ENCODE data around the gene IL1R2. TPM values are rescaled to one million over a fixed set of nuclear protein-coding genes. Genes with fewer than 3 reads are reported as not detected.
A peak's percentile ranks its signal among the peaks of the same experiment; 100 is the strongest.

Gene IL1R2
- total and polyA plus RNA-seq, 2 of the 13 experiments (the other 11 are each of a cell fraction or from before 2014, with no cell fraction given) = 3.6 to 7.3 TPM

GRCh38 chr2:102065675-102066252 is 74.0 kb downstream of the IL1R2 start (continued):
- no peak for TF ChIP-seq ZBTB10 (CRISPR knock-in tag; IDR thresholded peaks at IDR 0.05; ENCODE audit: borderline replicate concordance)
- peak in 1 of 2 experiments; percentile 88; a peak in 2 of 4 replicates for TF ChIP-seq EP300 (IDR thresholded peaks at IDR 0.05; ENCODE audit: low read depth in 2 of 2, low read length in 2 of 2)
- TF ChIP-seq EP300 (CRISPR knock-in tag; IDR thresholded peaks at IDR 0.05; ENCODE audit: borderline replicate concordance) = peak; percentile 86
- TF ChIP-seq RFXAP (CRISPR knock-in tag; IDR thresholded peaks at IDR 0.05; ENCODE audit: borderline replicate concordance) = no peak
- no peak for TF ChIP-seq GTF2F1 (IDR thresholded peaks at IDR 0.05; ENCODE audit: low read length)
- TF ChIP-seq KLF11 (CRISPR knock-in tag; IDR thresholded peaks at IDR 0.05) = no peak
- peak; percentile 81; the same call in 1 of the 2 replicates for TF ChIP-seq KDM3A (CRISPR knock-in tag; IDR thresholded peaks at IDR 0.05; ENCODE audit: low read depth)
- TF ChIP-seq HNRNPUL1 (IDR thresholded peaks at IDR 0.05; ENCODE audit: low read depth, low read length) = no peak
- TF ChIP-seq ZBTB46 (CRISPR knock-in tag; IDR thresholded peaks at IDR 0.05; ENCODE audit: borderline replicate concordance) = no peak
- no peak for TF ChIP-seq HMGA1 (CRISPR knock-in tag; conservative IDR thresholded peaks at IDR 0.05)
- TF ChIP-seq SP1 (IDR thresholded peaks at IDR 0.05) = no peak
- TF ChIP-seq SP1 (CRISPR knock-in tag; IDR thresholded peaks at IDR 0.05) = 0 out of 2 replicates have a peak, but pooled peaks have one; percentile 9
- peak; percentile 51; the same call in 1 of the 2 replicates for TF ChIP-seq ZNF609 (CRISPR knock-in tag; IDR thresholded peaks at IDR 0.05; ENCODE audit: borderline replicate concordance)
- no peak for TF ChIP-seq DBP (CRISPR knock-in tag; IDR thresholded peaks at IDR 0.05; ENCODE audit: not compliant biosample characterization)
- TF ChIP-seq ZMAT3 (CRISPR knock-in tag; conservative IDR thresholded peaks at IDR 0.05) = 0 out of 2 replicates have a peak, but pooled peaks have one; percentile 46
- no peak for TF ChIP-seq SIX4 (CRISPR knock-in tag; IDR thresholded peaks at IDR 0.05)
- no peak; the same call in 1 of the 2 replicates for TF ChIP-seq ZNF275 (CRISPR knock-in tag; IDR thresholded peaks at IDR 0.05; ENCODE audit: borderline replicate concordance)
- TF ChIP-seq RBM39 (IDR thresholded peaks at IDR 0.05; ENCODE audit: low read depth, low read length, poor library complexity, severe bottlenecking) = peak; percentile 40
